Measurements from ENCODE around the gene USP51. TPM values are rescaled to one million over a fixed set of nuclear protein-coding genes. Genes with fewer than 3 reads are reported as not detected.
"Not testable (repeated sequence)": the region's sequence is repeated elsewhere in the genome, so short reads cannot be mapped to it uniquely, and the experiment has no call there.

The USP51 gene
- 1 to 10 TPM; 1.4 to 2.3 (median 1.6) TPM for total RNA-seq

- ATAC-seq = peak; percentile 58
- peak within 1 kb of the TSS; percentile 89 to 95 (median 92) for H3K27ac ChIP-seq
- WGBS, 2 donors (ENCODE audit: low coverage in 1 of 2) = 1 to 8% methylated on average over 4 to 17 of the region's 34 CpGs
- H3K36me3 ChIP-seq = no peaks in the 10 kb centered on the region
- no peak for TF ChIP-seq EP300 (IDR thresholded peaks at IDR 0.05)
- TF ChIP-seq POLR2A (IDR thresholded peaks at IDR 0.05) = peak in 1 of 2 donors; percentile 12
- peak in 1 of 4 experiments; percentile 20 for TF ChIP-seq CTCF (IDR thresholded peaks at IDR 0.05)
- no peak for TF ChIP-seq POLR2AphosphoS5 (IDR thresholded peaks at IDR 0.05)
- no peaks in the 10 kb centered on the region for H3K9me3 ChIP-seq
- H3K27me3 ChIP-seq = no peaks in the 10 kb centered on the region
- peak within 1 kb of the TSS; percentile 71 to 91 for H3K4me3 ChIP-seq
- peaks cover 0 to 8% (median 0%) of the 10 kb centered on the region in 3 donors for H3K4me1 ChIP-seq
Measured at GRCh38 chrX:55489314-55490009, at the start of gene USP51. Gene USP51, minus strand, starts transcription at chrX:55489848. Its CDS starts 909 bp downstream, at chrX:55488939.

DNA sequence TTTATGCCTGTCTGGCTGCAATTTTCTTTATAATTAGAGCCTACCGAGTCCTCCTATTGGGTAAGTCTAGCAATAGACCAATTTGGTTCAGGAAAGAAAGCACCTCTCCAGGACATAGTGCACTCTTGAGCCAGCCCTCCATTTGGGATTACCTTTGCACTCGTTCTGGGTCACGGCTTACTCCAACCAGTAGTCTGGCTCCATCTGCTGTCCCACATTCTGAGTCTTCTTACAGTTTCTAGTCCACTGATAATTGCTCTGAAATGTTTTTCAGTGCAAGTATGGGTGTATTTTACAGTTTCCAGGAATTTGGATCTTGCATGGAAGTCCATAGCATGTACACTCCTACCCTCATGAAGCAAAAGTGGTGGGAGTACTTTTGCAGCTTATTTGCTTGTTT, 34.8 kb upstream of the USP51 start:
- no peaks in the 10 kb centered on the region for H3K9me3 ChIP-seq
- TF ChIP-seq CTCF (IDR thresholded peaks at IDR 0.05) (no peak), EP300 (IDR thresholded peaks at IDR 0.05) (no peak)
- no peak overlapping the region for H3K27ac ChIP-seq
- H3K36me3 ChIP-seq = no peaks in the 10 kb centered on the region
- no peaks in the 10 kb centered on the region for H3K4me1 ChIP-seq
- ATAC-seq = no peak
- no peaks in the 10 kb centered on the region for H3K27me3 ChIP-seq
- no peak overlapping the region for H3K4me3 ChIP-seq
- 31 to 46% methylated on average over 2 of the region's 3 CpGs for WGBS, 2 donors (ENCODE audit: low coverage in 1 of 2)

GRCh38 chrX:55523356-55523755, 33.7 kb upstream of the USP51 start:
- no peak for TF ChIP-seq EP300 (IDR thresholded peaks at IDR 0.05)
- TF ChIP-seq POLR2AphosphoS5 (IDR thresholded peaks at IDR 0.05) = no peak
- no peak for TF ChIP-seq POLR2A (IDR thresholded peaks at IDR 0.05)
- TF ChIP-seq CTCF (IDR thresholded peaks at IDR 0.05) = no peak
- Histone ChIP-seq H3K27me3 (no peaks in the 10 kb centered on the region), H3K27ac (no peak overlapping the region), H3K4me1 (no peaks in the 10 kb centered on the region), H3K9me3 (no peaks in the 10 kb centered on the region), H3K4me3 (no peak overlapping the region), H3K36me3 (no peaks in the 10 kb centered on the region)
- no peak for ATAC-seq
- WGBS, 2 donors (ENCODE audit: low coverage in 1 of 2) = 40 to 57% methylated on average over 1 of the region's 1 CpG

- Histone ChIP-seq H3K27me3 (no peaks in the 10 kb centered on the region), H3K36me3 (no peaks in the 10 kb centered on the region), H3K4me1 (no peaks in the 10 kb centered on the region), H3K9me3 (no peaks in the 10 kb centered on the region), H3K4me3 (no peak overlapping the region), H3K27ac (no peak overlapping the region)
- WGBS, 2 donors (ENCODE audit: low coverage in 1 of 2) = 0 to 70% methylated on average over 1 to 8 of the region's 17 CpGs
- ATAC-seq = peak; percentile 23
- no peak for TF ChIP-seq POLR2AphosphoS5 (IDR thresholded peaks at IDR 0.05)
- no peak for TF ChIP-seq POLR2A (IDR thresholded peaks at IDR 0.05)
- TF ChIP-seq CTCF (IDR thresholded peaks at IDR 0.05) = no peak
- TF ChIP-seq EP300 (IDR thresholded peaks at IDR 0.05) = no peak
Measured at GRCh38 chrX:55522596-55523276, 33.1 kb upstream of the USP51 start.

GRCh38 chrX:55521687-55522086, 32.0 kb upstream of the USP51 start:
- H3K9me3 ChIP-seq = no peaks in the 10 kb centered on the region
- 80% methylated on average over 1 of the region's 3 CpGs; no CpG with 5 or more reads in 1 of the 2 donors for WGBS, 2 donors (ENCODE audit: low coverage in 1 of 2)
- no peak overlapping the region for H3K4me3 ChIP-seq
- no peaks in the 10 kb centered on the region for H3K36me3 ChIP-seq
- no peak for ATAC-seq
- TF ChIP-seq EP300 (IDR thresholded peaks at IDR 0.05) (no peak), POLR2A (IDR thresholded peaks at IDR 0.05) (no peak), POLR2AphosphoS5 (IDR thresholded peaks at IDR 0.05) (no peak), CTCF (IDR thresholded peaks at IDR 0.05) (no peak)
- no peak overlapping the region for H3K27ac ChIP-seq
- no peaks in the 10 kb centered on the region for H3K4me1 ChIP-seq
- H3K27me3 ChIP-seq = no peaks in the 10 kb centered on the region

DNA sequence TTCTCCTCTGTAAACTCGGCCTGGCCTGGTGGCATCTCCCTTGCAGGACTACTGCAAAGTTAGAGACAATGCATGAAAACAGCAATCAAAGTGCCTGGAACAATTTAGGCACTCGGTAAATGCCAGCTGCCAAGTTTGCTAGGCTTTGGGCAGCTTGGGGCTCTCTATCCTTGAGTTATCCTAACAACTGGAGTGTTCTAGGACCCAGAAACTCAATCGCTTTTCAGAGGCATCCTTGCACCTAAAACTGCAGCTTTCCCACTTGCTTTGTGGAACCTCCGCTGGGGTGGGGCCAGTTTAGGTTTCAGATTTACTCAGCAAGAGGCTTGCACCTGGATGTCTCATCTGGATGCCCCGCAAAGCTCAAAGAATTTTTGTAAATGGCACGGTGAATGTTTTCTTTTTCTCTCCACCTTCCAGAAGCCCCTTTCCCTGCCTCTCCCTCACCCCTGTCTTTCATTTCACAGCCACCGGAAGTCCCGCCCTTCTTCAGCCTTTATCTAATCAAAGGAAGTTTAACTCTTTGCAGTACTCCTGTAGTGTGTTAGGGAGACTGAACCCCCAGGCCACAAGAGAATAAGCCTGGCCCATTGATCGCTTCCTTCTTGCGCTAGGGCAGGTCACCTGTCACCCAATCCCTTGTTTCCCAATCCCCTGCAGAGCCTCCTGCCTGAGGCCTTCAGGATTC, 27.3 kb upstream of the USP51 start:
- not testable (repeated sequence) for H3K9me3 ChIP-seq, ATAC-seq, H3K36me3 ChIP-seq, H3K4me1 ChIP-seq, H3K27ac ChIP-seq, H3K4me3 ChIP-seq, H3K27me3 ChIP-seq
- no CpG with 5 or more reads among the region's 10 CpGs for WGBS, 2 donors (ENCODE audit: low coverage in 1 of 2)
